Measurements from ENCODE around the gene RTF2.

The RTF2 gene

DNA sequence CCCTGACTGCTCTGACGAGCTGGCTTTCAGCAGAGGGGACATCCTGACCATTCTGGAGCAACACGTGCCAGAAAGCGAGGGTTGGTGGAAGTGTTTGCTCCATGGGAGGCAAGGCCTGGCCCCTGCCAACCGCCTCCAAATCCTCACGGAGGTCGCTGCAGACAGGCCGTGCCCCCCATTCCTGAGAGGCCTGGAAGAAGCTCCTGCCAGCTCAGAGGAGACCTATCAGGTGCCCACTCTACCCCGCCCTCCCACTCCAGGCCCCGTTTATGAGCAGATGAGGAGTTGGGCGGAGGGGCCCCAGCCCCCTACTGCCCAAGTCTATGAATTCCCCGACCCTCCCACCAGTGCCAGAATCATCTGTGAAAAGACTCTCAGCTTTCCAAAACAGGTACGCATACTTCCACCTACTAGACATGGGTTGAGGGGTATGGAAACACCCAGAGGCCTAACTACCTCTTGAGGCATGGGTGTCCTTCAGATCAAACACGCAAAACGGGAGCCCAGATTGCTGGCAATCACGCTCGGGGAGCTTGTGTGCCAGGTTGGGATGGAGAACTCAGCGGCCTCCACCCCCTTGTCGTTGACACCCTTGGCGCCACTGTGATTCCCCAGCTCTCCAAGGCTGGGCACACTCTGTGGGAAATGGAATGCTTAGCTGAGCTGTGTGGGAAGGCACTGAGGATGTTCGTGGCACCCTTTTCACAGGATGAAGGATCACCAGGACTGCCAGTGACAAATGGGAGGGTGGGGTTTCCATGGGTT is 31.0 kb upstream of the RTF2 start:
- in situ Hi-C loops (cut with MboI; ENCODE audit: low sequenced_read_pairs) = no loop called here

DNA sequence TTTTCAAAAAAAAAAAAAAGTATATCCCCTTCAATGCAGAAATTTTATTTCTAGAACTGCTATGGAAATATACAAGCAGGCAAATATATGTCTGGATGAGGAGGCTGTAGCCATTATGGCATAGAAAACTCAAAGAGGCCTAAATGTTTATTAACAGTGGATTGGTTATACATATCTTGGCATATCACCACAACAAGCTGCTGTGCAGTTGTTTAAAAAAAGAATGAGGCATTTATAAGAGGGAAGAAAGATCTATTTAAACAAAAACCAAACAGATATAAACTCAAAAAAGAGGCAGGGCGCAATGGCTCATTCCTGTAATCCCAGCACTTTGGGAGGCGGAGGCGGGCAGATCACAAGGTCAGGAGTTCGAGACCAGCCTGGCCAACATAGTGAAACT is 30.1 kb upstream of the RTF2 start:
- in situ Hi-C loops (cut with MboI; ENCODE audit: low sequenced_read_pairs) = no loop called here

DNA sequence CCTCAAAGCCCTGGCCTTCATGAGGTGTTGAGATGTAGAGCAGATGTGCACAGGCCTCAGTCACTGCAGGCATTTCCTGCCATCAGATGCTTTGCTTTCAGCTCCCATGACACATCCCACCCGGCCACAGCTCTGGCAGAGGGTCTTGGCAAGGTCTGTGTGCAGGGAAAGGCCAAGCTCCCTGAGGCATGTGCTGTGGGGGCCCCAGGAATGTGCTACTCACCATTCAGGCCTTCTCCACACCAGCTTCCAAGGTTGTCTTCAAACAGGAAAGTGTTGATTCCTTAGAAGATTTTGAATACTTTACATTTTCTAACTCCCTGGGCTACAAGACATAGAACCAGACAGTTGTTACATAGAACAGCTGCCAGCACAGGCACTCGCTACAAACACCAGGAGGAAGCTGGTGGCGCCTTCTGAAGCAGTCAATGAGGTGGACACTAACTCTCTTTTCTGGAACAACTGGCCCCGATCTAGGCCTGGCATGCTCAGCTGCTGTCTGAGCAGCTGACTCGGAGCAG is 28.6 kb upstream of the RTF2 start:
- in situ Hi-C loops (cut with MboI; ENCODE audit: low sequenced_read_pairs) = no loop called here

DNA sequence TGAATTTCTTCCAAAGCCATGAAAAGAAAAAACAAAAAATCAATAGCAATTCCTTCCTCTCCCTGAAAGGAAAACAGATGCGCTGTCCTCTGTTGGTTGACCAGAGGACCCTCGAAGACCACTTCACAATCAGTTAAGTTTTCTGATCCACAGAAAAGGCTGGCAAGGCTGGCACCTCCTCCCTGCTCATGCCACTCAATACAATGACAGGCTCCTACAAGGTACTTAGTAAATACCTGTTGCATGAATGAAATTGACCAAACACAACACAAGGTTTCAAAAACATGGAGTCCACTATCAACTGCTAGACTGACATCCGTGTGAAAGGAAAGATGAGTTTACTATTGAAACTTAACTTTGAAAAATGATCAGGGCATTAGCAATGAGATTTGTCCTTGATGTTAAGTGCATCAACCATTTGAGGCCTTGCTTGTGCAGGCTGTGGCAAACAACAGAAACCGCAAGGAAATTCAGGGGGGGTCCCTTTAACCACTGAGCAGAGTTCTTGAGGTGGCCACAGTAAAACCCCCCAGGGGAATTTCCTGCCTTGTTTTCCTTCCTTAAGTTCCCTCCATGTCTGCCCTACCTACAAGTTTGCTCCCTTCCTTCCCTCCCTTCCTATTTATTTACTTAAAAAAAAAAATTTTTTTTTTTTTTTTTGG is 27.9 kb upstream of the RTF2 start:
- in situ Hi-C loops (cut with MboI; ENCODE audit: low sequenced_read_pairs) = no loop called here

DNA sequence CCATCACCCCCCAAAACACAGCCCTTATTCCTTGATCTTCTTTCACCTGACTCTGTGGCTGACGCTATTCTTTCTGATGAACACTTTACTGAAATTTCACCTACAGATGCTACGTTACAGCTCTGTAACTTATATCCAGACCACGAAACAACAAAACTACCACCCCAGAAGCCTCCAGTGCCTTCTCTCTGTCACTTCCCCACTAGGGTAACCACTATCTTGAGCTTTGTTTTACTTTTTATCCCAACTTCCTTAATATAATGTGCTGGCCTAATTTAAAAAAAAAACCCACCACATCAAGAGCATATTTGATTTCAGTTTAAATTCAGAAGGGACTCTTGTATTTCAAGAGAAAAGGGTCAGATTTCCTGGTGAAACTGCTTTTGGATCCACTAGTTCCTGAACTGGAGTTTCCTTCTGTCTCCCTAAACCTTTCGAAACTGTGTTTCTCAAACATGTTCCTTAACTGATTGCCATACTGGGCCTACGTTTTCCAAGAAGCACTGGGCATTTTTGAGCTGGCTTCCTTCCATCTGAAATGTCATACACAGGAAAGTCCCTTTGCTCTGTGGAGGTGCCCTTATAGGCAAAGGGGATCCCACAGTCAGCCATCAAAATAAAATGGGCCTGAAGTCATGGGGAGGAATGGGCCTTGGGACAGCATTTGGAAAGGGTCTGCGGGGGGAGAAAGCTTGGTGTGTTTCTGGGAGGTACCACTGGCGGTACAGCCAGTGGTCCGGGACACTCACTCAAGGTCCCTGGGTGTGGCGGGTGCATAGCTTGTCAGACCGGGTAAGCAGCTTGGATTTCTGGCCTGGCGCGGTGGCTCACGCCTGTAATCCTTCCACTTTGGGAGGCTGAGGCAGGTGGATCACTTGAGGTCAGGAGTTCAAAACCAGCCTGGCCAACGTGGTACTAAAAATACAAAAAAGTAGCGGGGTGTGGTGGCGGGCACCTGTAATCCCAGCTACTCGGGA is 25.8 kb upstream of the RTF2 start:
- in situ Hi-C loops (cut with MboI; ENCODE audit: low sequenced_read_pairs) = no loop called here

DNA sequence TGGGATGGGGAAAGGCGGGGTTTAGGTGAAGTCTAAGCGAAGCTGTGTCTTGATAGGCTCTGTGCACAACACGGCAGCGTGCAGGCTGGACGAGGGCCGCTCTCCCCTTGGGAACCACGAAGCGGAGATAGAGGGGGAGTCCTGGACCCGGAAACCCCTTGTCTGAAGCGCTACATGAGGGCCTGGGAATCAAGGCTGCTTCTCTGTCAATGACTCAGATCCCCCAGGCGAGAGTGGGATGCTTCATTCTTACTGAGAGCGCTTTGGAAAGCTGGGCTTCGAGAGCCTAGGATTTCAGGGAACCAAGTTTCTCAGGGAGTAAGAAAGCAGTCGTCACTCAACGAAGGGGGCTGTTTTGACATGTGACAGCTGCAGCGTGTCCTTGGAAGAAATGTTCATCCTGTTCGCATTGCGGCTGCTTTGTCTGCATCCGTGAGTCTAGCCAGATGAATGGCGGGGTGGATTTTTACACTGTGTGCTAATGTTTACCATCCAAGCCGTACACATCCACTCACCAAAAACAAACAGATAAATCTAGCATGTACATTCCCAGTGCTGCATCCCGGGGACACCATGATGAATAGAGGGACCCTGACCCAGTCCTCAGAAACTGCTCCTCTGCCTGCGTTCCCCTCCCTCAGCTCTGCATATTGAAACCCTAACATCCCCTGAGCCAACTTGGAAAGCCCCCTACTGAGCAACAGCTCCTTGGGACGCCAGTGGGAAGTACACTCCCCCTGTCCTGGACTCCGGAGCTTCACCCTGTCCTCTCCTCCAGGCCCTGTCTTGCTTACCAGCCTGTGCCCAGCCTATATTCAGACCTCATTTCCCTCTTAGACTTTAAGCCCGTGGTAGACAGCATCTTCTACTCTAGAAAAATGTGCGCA is 24.5 kb upstream of the RTF2 start:
- in situ Hi-C loops (cut with MboI; ENCODE audit: low sequenced_read_pairs) = no loop called here

DNA sequence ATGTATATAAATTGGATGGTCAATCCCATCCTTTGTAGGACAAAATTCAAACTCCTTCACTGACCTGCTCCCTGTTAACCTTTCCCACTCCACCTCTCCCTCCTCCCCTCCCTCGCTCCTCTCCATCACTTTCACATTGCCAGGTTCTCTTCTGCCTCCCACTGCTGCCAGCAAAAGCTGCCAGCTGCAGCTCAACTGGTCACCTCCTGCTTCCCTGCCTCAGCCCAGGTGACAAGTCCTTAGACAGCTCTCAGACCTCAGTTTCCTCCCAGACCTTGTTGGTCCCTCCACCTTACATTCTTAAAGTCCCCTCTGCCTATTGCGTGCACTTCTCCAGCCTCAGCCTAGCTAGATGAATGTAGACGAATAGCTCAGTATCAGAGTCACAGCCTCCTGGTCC is 23.3 kb upstream of the RTF2 start:
- in situ Hi-C loops (cut with MboI; ENCODE audit: low sequenced_read_pairs) = no loop called here

DNA sequence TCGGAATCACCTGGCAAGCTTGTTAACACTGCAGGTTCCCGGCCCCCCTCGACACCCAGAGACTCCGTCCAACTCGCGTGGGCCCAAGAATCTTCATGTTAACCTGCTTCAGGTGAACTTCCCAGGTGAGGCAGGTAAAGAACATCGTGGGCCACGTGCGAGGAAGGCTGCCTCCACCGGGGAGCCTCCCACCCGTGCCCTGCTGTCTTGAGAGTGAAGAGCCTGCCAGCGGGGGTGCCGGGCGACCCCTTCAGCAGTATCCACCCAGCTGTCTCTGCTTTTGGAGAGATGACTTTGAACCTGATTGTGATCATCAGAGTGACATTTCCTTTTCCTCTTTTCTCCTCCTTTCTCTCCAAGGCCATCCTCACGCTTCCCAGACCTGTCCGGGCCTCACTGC is 22.9 kb upstream of the RTF2 start:
- in situ Hi-C loops (cut with MboI; ENCODE audit: low sequenced_read_pairs) = no loop called here

DNA sequence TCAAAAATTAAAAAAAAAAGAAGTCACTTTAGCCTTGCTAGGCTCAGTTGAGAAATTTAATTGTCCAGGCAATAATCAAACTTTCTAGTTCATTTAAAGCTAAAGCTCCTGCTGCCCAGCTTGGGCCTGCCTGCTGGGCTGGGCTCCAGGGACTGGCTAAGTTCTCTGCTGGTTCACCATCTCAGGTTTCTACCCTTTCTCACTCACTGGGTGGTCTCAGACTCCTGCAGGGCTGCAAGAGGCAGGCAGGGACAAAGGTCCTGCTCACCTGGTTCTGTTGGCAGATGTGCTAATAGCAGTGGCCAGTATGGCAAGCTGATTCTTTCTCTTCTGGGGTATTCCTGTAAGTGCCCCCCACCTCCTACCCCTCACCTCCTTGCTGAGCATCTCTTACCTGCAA is 21.2 kb upstream of the RTF2 start:
- in situ Hi-C loops (cut with MboI; ENCODE audit: low sequenced_read_pairs) = no loop called here

DNA sequence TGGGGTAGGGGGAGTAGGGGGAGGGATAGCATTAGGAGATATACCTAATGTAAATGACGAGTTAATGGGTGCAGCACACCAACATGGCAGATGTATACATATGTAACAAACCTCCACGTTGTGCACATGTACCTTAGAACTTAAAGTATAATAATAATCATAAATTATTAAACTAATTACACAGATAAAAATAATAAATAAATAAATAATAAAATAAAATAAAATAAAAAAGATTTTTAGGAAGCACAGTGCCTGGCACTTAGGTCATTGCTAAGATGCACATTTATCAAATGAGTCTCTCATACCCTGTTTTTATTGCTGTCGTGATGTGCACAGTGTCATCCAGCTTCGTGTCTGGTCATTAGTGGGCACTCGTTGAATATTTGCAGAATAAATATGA is 19.0 kb upstream of the RTF2 start:
- in situ Hi-C loops (cut with MboI; ENCODE audit: low sequenced_read_pairs) = no loop called here

DNA sequence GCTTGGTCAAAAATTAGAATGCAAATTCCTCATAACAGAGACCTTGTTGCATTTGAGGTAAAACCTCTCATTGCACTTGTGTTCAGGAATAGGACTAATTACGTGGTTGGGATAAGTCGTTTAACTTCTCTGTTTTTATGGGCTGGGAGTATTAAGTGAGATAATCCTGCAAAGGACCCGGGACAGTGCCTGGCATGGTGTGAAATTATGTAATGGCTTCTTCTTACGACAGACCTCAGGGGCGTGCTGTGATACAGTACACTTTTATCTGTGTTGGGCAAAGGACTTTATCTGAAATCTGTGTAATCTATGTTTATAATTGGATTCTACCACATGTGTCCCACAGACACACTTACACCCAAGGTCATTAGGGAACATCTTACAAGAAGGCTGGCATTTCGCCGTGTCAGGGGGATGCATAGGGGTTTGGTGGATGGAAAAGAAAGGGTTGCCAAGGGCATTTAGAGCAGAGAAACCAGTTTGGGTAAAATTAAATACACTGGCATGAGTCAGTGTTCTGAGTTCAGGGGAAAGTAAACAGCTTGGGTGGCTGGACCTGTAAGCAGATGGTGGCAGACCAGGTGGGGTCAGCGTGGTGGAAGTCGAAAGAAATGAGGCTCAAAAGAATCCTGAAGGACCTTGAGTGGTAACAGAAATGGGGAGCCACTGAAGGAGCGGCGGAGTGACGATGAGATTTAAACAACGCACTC is 17.2 kb upstream of the RTF2 start:
- in situ Hi-C loops (cut with MboI; ENCODE audit: low sequenced_read_pairs) = no loop called here

DNA sequence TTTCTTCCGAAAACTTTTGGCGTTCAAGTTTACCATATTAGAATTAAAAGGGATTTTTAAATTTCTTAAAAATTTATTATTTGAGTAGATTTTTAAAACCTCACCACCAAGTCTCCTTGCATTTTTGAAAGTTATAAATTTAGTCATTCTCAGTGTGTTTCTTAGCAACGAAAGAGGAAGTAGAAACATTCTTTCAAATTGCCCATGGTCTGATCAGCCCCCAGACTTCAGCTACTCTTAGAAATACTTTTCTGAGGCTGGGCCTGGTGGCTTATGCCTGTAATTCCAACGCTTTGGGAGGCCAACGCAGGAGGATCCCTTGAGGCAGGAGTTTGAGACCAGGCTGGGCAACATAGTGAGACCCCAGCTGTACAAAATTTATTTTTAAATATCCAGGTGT is 15.1 kb upstream of the RTF2 start:
- in situ Hi-C loops (cut with MboI; ENCODE audit: low sequenced_read_pairs) = no loop called here

DNA sequence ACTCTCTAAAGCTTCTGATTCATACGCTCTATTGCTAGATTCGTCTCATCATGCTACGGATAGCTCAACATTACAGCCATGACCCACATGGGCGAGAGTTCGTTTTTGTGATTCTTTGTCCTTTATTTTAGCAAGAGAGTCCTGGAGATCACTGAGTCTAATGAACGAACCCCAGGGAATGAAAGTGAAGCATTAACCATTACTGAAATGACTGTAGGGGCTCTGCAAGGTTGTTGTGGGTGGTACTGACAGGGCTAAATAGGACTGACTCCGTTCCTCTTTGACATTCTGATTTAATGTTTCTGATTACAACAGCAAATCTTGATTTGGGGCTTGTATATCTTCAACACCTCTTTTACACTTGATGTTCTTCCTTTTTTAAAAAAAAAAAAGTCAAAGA is 13.7 kb upstream of the RTF2 start:
- in situ Hi-C loops (cut with MboI; ENCODE audit: low sequenced_read_pairs) = no loop called here

DNA sequence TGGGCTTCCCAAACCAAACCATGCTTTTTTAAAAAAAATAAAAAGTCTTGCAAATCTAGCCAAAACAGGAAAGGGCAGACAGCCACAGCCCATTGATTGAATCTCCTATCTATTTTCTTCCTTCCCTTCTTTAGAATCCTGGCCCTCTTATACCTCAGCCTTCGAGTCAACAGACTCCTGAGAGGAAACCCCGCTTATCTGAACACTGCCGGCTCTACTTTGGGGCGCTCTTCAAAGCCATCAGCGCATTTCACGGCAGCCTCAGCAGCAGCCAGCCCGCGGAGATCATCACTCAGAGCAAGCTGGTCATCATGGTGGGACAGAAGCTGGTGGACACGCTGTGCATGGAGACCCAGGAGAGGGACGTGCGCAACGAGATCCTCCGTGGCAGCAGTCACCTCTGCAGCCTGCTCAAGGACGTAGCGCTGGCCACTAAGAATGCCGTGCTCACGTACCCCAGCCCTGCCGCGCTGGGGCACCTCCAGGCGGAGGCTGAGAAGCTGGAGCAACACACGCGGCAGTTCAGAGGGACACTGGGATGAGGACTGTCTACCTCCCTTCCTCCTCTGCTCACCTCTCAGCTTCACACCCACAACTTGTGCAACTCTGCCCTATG is 10.1 kb upstream of the RTF2 start:
- in situ Hi-C loops (cut with MboI; ENCODE audit: low sequenced_read_pairs) = no loop called here

DNA sequence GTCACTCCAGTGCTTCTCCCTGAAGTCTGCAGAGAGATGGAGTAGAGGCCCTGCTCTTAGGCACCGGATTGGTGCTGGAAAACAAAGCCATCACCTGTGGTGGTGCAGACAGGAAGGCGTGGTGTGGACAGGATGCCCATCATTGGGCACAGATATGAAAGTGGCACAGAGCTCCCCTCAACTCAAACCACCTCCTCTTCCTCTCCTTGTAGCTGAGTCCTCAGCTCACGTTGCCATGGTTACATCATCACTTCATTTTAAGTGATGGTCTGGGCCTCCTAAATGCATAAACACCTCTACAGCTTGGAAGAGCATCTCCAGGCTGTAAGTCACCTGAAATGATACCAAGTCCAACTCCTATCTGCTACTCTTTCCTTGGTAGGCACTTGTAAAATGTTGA is 8.0 kb upstream of the RTF2 start:
- in situ Hi-C loops (cut with MboI; ENCODE audit: low sequenced_read_pairs) = no loop called here

DNA sequence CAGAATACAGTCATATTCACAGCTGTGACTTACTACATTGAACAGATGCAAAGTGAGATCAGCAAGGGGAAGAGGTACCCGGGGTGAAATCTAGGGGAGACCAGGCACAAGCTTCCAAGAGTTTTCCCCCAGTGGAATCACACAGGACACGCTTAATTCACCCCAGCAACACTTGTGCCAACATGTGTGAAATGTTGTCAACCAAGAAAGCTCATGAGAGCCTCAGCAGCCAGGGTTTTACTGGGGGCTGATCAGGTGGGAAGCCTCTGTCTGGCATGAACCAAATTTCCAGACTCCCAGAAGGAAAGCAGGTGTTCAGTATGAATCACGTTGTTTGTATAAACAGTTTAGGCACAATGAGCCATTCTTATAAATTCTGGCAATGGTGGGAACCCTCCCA is 6.9 kb upstream of the RTF2 start:
- in situ Hi-C loops (cut with MboI; ENCODE audit: low sequenced_read_pairs) = no loop called here

DNA sequence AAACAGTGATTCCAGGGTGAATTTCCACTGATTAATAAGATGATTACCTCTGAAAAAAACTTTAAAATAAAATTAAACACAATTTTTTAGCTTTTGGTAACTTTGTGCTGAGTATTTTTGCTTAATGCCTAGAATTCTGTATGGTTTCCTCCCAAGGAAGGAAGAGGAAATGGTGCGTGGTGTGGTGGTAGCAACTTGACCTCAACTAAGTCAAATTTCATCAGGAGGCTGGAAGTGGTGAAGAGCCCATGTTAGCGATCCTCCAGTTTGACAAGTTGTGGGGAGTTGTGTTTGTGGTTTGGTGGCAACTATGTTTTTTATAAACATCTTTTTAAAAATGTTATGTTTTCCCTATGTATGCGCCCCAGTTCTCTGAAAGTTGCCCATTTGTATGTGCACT is 5.0 kb upstream of the RTF2 start:
- in situ Hi-C loops (cut with MboI; ENCODE audit: low sequenced_read_pairs) = no loop called here

DNA sequence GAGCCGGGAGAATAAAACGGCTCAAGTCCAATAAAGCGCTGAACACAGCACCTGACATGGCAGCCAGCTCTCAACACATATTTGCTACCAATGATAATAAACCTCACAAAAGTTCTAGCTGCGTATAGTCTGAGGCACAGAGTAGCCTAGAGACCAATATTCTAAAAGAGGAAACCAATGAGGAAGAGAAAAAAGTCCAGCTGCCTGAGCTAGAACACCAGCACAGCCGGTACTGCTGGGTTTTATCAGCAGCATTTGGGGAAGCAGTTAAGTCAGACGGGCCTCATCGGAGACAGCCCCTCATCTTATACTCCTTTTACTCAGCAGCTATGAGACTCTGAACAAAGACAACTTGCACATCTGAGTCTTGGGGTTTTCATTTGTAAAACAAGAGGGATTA is 2.4 kb upstream of the RTF2 start:
- in situ Hi-C loops (cut with MboI; ENCODE audit: low sequenced_read_pairs) = no loop called here

DNA sequence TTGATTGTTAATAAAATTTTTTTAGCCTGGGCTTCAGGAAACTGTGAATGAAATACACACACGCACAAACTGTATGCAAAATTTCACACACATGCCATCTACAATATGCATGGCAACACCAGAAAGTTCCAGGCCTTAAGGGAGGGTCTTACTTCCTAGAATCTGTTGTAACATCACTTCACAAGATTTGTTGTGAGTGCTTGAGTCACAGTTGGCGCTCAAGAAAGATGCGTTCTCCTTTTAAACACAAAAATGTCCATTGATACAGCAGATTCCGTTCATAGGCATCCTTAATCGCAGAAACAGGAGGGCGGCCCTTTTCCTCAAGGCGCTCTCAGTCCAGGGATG is 485 bp upstream of the RTF2 start:
- in situ Hi-C loops (cut with MboI; ENCODE audit: low sequenced_read_pairs) = no loop called here

DNA sequence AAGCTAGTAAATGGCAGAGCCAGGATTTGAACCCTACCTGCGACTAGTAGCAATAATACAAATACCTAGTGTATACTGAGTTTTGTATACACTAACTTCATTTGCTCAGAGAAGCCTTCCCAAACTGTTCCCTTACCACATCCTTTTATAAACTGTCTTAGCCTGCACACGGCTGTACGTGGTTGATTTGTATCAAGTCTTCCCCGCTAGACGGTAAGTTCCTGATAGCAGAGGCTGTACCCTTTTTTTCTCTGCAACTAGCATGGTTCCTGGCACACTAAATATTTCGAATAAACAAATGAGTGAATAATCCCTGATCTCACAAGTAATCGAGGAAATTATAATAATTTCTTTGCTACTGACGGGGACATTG is 636 bp downstream of the RTF2 start:
- in situ Hi-C loops (cut with MboI; ENCODE audit: low sequenced_read_pairs) = no loop called here

Measured in HL-60/S4 (cell line).